ENCODE data around the gene SLC16A3. TPM values are rescaled to one million over a fixed set of nuclear protein-coding genes. Genes with fewer than 3 reads are reported as not detected.
"Not testable (repeated sequence)": the region's sequence is repeated elsewhere in the genome, so short reads cannot be mapped to it uniquely, and the experiment has no call there.

Gene SLC16A3
- total and polyA plus RNA-seq, 2 donors, result 29.9 to 65.5 TPM

- H3K36me3 ChIP-seq (ENCODE audit: insufficient read depth), result peaks cover 20% of the 10 kb centered on the region
- H3K27ac ChIP-seq (ENCODE audit: low read depth), result no peak overlapping the region
- no peak for DNase-seq (ENCODE audit: extremely low spot score)
Observed at GRCh38 chr17:82247856-82248671, 19.2 kb downstream of the SLC16A3 start.

DNA sequence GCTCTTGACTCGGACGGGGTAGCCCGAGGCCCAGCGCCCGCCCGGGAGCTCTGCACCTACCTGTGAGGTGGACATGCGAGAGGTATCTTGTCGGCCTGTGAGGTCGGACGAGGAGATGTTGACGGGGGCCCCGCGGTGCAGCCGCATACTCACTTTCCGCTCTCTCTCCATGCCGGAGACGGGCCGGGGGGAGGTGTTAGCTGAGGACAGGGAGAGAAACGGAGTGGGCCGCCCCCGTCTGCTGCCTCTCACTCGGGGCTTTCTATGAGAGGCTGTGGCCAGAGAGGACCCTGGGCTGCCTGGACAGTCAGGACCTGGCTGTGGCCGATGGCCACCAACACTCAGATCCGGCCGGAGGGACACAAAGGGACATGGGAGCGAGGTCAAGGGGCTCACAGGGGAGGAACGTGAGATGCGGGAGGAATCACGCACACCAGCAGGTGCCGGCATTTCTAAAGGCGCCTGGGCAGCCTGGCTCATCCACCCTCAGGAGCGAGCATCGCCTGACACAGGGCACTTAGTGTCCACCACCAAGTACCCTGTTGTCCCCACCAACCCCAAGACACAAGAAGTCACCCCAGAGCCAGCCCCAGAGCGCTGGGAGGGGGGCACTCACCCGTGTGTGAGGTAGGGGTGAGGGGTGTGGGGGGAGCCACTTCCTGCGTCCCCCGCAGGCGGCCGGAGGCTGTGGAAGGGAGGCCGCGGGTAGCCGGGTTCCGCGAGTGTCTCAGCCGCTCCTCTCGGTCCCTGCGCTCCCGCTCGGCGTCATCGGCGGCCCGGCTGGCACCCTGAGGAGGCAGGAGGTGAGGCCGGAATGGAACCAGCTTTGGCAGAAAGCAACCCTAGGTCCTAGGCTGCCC lies 20.2 kb downstream of the SLC16A3 start:
- Histone ChIP-seq H3K4me3 (ENCODE audit: low read depth, low read length) (no peak overlapping the region), H3K36me3 (ENCODE audit: insufficient read depth) (peaks cover 20% of the 10 kb centered on the region), H3K4me1 (ENCODE audit: insufficient read depth) (no peaks in the 10 kb centered on the region), H3K27ac (ENCODE audit: low read depth) (no peak overlapping the region)
- DNase-seq (ENCODE audit: extremely low spot score), result no peak
- WGBS, result 92% methylated on average over 54 of the region's 54 CpGs

More at GRCh38 chr17:82247856-82248671, 19.2 kb downstream of the SLC16A3 start:
- Histone ChIP-seq H3K4me1 (ENCODE audit: insufficient read depth) (no peaks in the 10 kb centered on the region), H3K4me3 (ENCODE audit: low read depth, low read length) (no peak overlapping the region)
- WGBS, result 87% methylated on average over 28 of the region's 28 CpGs

GRCh38 chr17:82249896-82250581 lies 21.2 kb downstream of the SLC16A3 start:
- 86% methylated on average over 33 of the region's 33 CpGs for WGBS
- H3K4me3 ChIP-seq (ENCODE audit: low read depth, low read length), result no peak overlapping the region
- no peaks in the 10 kb centered on the region for H3K4me1 ChIP-seq (ENCODE audit: insufficient read depth)
- H3K36me3 ChIP-seq (ENCODE audit: insufficient read depth), result peaks cover 13% of the 10 kb centered on the region
- H3K27ac ChIP-seq (ENCODE audit: low read depth), result no peak overlapping the region
- no peak for DNase-seq (ENCODE audit: extremely low spot score)

- H3K27ac ChIP-seq (ENCODE audit: low read depth), result no peak overlapping the region
- H3K36me3 ChIP-seq (ENCODE audit: insufficient read depth), result peaks cover 12% of the 10 kb centered on the region
- H3K4me3 ChIP-seq (ENCODE audit: low read depth, low read length), result no peak overlapping the region
- no peaks in the 10 kb centered on the region for H3K4me1 ChIP-seq (ENCODE audit: insufficient read depth)
- DNase-seq (ENCODE audit: extremely low spot score), result no peak
- WGBS, result 90% methylated on average over 25 of the region's 25 CpGs
Observed at GRCh38 chr17:82250868-82251500, 22.1 kb downstream of the SLC16A3 start.

DNA sequence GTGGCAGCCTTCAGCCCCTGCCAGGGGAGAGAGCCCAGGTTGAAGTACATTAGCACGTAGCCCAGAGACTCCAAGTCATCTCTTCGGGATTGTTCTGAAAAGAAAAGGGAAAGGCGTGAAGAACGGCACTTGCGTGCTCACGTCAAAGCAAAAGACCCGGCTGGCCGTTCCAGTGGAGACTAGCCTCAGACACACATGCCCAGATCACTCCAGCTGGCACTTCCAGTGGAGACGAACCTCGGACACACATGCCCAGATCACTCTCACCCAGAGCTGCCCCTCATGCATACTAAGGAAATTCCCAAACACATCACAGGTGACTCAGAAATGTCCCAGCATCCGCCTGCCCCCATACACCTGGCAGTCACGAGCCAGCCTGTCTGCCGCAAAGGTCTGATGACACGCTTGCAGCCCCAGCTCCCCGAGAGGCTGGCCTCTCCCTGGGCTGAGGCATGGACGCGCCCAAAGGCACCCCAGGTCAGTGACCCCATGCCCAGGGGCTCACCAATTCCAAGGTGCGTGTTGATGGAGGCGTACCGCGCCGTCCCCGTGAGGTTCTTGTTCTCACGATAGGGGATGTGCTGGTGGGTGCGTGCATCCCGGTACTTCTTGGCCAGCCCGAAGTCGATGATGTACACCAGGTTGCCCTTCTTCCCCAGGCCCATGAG lies 23.8 kb downstream of the SLC16A3 start:
- Histone ChIP-seq H3K36me3 (ENCODE audit: insufficient read depth) (peaks cover 14% of the 10 kb centered on the region), H3K4me3 (ENCODE audit: low read depth, low read length) (no peak overlapping the region), H3K27ac (ENCODE audit: low read depth) (no peak overlapping the region), H3K4me1 (ENCODE audit: insufficient read depth) (no peaks in the 10 kb centered on the region)
- 95% methylated on average over 28 of the region's 28 CpGs for WGBS
- DNase-seq (ENCODE audit: extremely low spot score), result no peak

- Histone ChIP-seq H3K36me3 (ENCODE audit: insufficient read depth) (peaks cover 13% of the 10 kb centered on the region), H3K27ac (ENCODE audit: low read depth) (no peak overlapping the region)
- 96% methylated on average over 12 of the region's 12 CpGs for WGBS
Observed at GRCh38 chr17:82253179-82253544, 24.3 kb downstream of the SLC16A3 start.

DNA sequence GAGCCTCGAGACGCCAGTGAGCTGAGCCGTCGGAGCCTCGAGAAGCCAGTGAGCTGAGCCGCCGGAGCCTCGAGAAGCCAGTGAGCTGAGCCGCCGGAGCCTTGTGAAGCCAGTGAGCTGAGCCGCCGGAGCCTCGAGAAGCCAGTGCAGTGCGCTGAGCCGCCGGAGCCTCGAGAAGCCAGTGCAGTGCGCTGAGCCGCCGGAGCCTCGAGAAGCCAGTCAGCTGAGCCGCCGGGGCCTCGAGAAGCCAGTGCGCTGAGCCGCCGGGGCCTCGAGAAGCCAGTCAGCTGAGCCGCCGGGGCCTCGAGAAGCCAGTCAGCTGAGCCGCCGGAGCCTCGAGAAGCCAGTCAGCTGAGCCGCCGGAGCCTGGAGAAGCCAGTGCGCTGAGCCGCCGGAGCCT lies 25.3 kb downstream of the SLC16A3 start:
- H3K4me1 ChIP-seq (ENCODE audit: insufficient read depth); DNase-seq (ENCODE audit: extremely low spot score); H3K27ac ChIP-seq (ENCODE audit: low read depth); H3K4me3 ChIP-seq (ENCODE audit: low read depth, low read length): not testable (repeated sequence)
- 97% methylated on average over 39 of the region's 39 CpGs for WGBS
- peaks cover 13% of the 10 kb centered on the region for H3K36me3 ChIP-seq (ENCODE audit: insufficient read depth)

More at GRCh38 chr17:82253179-82253544, 24.3 kb downstream of the SLC16A3 start:
- no peak for DNase-seq (ENCODE audit: extremely low spot score)
- Histone ChIP-seq H3K4me3 (ENCODE audit: low read depth, low read length) (no peak overlapping the region), H3K4me1 (ENCODE audit: insufficient read depth) (no peaks in the 10 kb centered on the region)

DNA sequence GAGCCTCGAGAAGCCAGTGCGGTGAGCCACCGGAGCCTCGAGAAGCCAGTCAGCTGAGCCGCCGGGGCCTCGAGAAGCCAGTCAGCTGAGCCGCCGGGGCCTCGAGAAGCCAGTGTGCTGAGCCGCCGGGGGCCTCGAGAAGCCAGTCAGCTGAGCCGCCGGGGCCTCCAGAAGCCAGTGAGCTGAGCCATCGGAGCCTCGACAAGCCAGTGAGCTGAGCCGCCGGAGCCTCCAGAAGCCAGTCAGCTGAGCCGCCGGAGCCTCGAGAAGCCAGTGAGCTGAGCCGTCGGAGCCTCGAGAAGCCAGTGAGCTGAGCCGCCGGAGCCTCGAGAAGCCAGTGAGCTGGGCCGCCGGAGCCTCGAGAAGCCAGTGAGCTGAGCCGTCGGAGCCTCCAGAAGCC lies 25.9 kb downstream of the SLC16A3 start:
- H3K36me3 ChIP-seq (ENCODE audit: insufficient read depth), result peaks cover 10% of the 10 kb centered on the region

DNA sequence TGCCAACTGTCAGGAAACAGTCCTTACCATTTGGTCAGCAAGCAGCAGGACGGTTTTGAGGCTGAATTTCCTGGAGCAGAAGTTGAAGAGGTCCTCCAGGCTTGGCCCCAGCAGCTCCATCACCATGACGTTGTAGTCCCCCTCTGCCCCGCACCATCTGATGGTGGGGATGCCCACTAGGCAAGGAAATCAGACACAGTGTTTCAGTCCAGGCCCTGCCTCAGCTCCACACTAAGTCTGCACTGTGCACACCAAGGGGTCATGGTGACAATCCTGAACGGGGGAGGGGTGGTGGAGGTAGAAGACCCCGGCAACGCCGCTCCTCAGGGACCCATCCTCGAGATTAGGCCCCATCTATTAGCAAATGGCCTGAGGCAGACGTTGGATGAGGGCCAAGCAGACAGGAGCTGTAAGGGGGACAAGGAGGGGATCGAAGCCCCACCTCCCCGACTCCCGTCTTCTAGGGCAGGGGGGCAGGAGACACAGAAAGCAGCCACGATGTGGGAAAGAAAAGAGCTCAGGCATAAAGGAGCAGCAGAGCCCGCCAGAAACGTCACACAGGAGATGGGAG lies 26.6 kb downstream of the SLC16A3 start:
- Histone ChIP-seq H3K4me1 (ENCODE audit: insufficient read depth) (no peaks in the 10 kb centered on the region), H3K4me3 (ENCODE audit: low read depth, low read length) (no peak overlapping the region), H3K36me3 (ENCODE audit: insufficient read depth) (peaks cover 5% of the 10 kb centered on the region), H3K27ac (ENCODE audit: low read depth) (no peak overlapping the region)
- DNase-seq (ENCODE audit: extremely low spot score), result no peak
- WGBS, result 81% methylated on average over 15 of the region's 15 CpGs

More for the DNA sequence above, 25.9 kb downstream of the SLC16A3 start:
- not testable (repeated sequence) for DNase-seq (ENCODE audit: extremely low spot score); H3K4me3 ChIP-seq (ENCODE audit: low read depth, low read length); H3K27ac ChIP-seq (ENCODE audit: low read depth); H3K4me1 ChIP-seq (ENCODE audit: insufficient read depth)
- 97% methylated on average over 33 of the region's 33 CpGs for WGBS

- DNase-seq (ENCODE audit: extremely low spot score), result no peak
- H3K4me1 ChIP-seq (ENCODE audit: insufficient read depth), result no peaks in the 10 kb centered on the region
- no peak overlapping the region for H3K4me3 ChIP-seq (ENCODE audit: low read depth, low read length)
- H3K36me3 ChIP-seq (ENCODE audit: insufficient read depth), result peaks cover 5% of the 10 kb centered on the region
- no peak overlapping the region for H3K27ac ChIP-seq (ENCODE audit: low read depth)
- 89% methylated on average over 14 of the region's 14 CpGs for WGBS
Observed at GRCh38 chr17:82256242-82256885, 27.5 kb downstream of the SLC16A3 start.

DNA sequence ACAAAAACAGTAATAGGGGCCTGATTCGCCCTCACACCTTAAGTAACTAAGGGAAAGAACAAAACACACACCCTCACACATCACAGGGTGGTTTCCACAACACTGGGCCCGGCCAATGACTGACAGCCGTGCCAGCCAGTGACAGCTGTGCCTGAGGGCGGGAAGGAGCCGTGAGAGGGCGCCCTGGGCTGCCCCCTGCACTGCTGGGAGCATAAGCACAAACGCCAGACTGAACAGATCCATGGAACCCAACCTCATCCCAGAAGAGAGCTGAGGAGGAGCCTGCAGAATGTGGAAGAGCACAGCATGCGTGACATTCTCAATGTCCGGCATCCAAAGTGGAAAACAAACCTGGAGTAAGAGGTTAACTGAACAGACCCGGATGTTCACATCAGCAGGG lies 28.6 kb downstream of the SLC16A3 start:
- no peak for DNase-seq (ENCODE audit: extremely low spot score)
- H3K27ac ChIP-seq (ENCODE audit: low read depth), result no peak overlapping the region

GRCh38 chr17:82258555-82258954 lies 29.7 kb downstream of the SLC16A3 start:
- 80% methylated on average over 5 of the region's 5 CpGs for WGBS
- DNase-seq (ENCODE audit: extremely low spot score), result no peak
- Histone ChIP-seq H3K4me1 (ENCODE audit: insufficient read depth) (no peaks in the 10 kb centered on the region), H3K36me3 (ENCODE audit: insufficient read depth) (peaks cover 2% of the 10 kb centered on the region), H3K27ac (ENCODE audit: low read depth) (no peak overlapping the region), H3K4me3 (ENCODE audit: low read depth, low read length) (no peak overlapping the region)

More for the DNA sequence above, 28.6 kb downstream of the SLC16A3 start:
- WGBS, result 72% methylated on average over 10 of the region's 10 CpGs
- Histone ChIP-seq H3K4me3 (ENCODE audit: low read depth, low read length) (no peak overlapping the region), H3K4me1 (ENCODE audit: insufficient read depth) (no peaks in the 10 kb centered on the region), H3K36me3 (ENCODE audit: insufficient read depth) (peaks cover 2% of the 10 kb centered on the region)
